H1 (cell line): ENCODE data around the gene NELL1. TPM values are rescaled to one million over a fixed set of nuclear protein-coding genes. Genes with fewer than 3 reads are reported as not detected.

Source experiments
- PHF8 ChIP-seq: fragments of 200-600 bp; sonication (generic); conservative IDR thresholded peaks from 2 replicates; pipeline ENCODE4 v1.7.1; 2012; ENCODE audit warnings: low read depth, mild to moderate bottlenecking, inconsistent platforms, low read length, moderate library complexity
- SP1 ChIP-seq: IDR thresholded peaks from 2 replicates; pipeline ENCODE4 v1.6.1; 2011; ENCODE audit warnings: low read depth, low read length
- polyA plus RNA-seq, 7 experiments: library from polyadenylated mRNA; depleted of rRNA in 3 of 7; stranded (reverse) in 5 of 7; unstranded in 2 of 7; fragments of >200 nt in 5 of 7; fragments of 200-250 nt in 2 of 7; gene quantifications; 1 replicate in 5 of 7; 2 replicates in 1 of 7; 4 replicates in 1 of 7; pipeline versions ENCODE4 v1.2.1 to v1.2.3, GENCODE V29; 2011 to 2013; ENCODE audit warnings: missing spikeins in 2 of 7, mixed read lengths in 2 of 7
- total RNA-seq: library from RNA; stranded (reverse); fragmentation: NEBNext Ultra II Directional; extraction: Animal tissue kit (Norgen Biotek cat#: 25700); gene quantifications from 2 replicates; pipeline ENCODE4 v1.2.1, GENCODE V29; 2021

NELL1 gene
- total and polyA plus RNA-seq, 2 of the 8 experiments (the other 6 are each of a cell fraction or from before 2014, with no cell fraction given) = 0.21 TPM; not detected in 1

GRCh38 chr11:21169639-21170038 lies 500.3 kb downstream of the NELL1 start (continued):
- no peak for TF ChIP-seq SP1
- no peak for TF ChIP-seq PHF8
